BE2C (cell line): ENCODE measurements around the gene TENM4.

Experiments used
- DNase-seq: peaks from one replicate; pipeline ENCODE4 v3.0.0-alpha.2; 2020
- H3K27me3 ChIP-seq: fragments of 250-450 bp; sonication (Bioruptor Pico); 2 replicates; pipeline ENCODE4 v1.5.1; 2020; ENCODE audit warnings: mild to moderate bottlenecking
- H3K36me3 ChIP-seq: fragments of 250-450 bp; sonication (Bioruptor Pico); 2 replicates; pipeline ENCODE4 v1.5.1; 2020; ENCODE audit warnings: mild to moderate bottlenecking
- H3K4me1 ChIP-seq: fragments of 250-450 bp; sonication (Bioruptor Pico); 2 replicates; pipeline ENCODE4 v1.5.1; 2020
- H3K4me3 ChIP-seq: 2 replicates; pipeline ENCODE4 v1.5.1; 2011; ENCODE audit warnings: low read depth, low read length
- H3K9me3 ChIP-seq: fragments of 250-450 bp; sonication (Bioruptor Pico); 2 replicates; pipeline ENCODE4 v1.5.1; 2020
- TF ChIP-seq, protein P1 (sequence below): IDR thresholded peaks from 2 replicates; pipeline ENCODE4 v1.5.1; 2012; ENCODE audit warnings: mild to moderate bottlenecking, low read depth, low read length

TENM4 gene

DNA sequence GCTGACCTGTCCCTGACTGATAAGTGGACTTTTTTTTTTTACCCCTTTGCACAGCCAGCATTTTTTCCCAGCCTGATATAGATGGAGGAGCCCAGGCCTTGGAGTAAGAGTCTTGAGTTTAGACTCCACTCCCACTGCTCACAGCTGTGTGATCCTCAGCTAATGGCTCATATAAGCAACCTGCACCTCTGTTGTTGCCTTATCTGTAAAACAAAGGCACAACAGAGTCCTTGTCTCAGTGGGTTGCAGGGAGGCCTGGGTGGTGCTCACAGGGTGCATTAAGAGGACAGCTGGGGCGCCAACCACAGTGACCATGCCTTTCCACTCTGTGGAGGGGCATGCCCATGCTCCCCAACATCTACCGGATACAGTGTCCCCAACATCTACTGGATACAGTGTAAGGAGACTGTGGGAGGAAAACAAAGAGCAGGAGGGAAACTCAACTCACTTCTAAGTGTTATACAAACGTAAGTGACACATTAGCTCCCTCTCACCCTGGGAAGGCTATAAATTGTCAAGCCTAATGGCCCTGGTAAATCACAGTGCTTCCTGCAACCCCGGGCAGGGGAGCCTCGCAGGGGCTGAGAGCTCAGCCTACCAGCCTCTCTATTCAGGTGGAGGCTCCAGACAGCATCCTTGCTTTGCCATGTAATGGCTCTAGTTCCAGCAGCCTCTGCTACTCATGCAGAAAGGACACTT is 109.5 kb downstream of the TENM4 start:
- Histone ChIP-seq H3K4me1 (no peaks in the 10 kb centered on the region; the same call in 1 of the 2 replicates), H3K36me3 (no peaks in the 10 kb centered on the region), H3K9me3 (no peaks in the 10 kb centered on the region), H3K4me3 (no peak overlapping the region), H3K27me3 (no peaks in the 10 kb centered on the region)
- DNase-seq: no peak
- TF ChIP-seq, protein P1, sequence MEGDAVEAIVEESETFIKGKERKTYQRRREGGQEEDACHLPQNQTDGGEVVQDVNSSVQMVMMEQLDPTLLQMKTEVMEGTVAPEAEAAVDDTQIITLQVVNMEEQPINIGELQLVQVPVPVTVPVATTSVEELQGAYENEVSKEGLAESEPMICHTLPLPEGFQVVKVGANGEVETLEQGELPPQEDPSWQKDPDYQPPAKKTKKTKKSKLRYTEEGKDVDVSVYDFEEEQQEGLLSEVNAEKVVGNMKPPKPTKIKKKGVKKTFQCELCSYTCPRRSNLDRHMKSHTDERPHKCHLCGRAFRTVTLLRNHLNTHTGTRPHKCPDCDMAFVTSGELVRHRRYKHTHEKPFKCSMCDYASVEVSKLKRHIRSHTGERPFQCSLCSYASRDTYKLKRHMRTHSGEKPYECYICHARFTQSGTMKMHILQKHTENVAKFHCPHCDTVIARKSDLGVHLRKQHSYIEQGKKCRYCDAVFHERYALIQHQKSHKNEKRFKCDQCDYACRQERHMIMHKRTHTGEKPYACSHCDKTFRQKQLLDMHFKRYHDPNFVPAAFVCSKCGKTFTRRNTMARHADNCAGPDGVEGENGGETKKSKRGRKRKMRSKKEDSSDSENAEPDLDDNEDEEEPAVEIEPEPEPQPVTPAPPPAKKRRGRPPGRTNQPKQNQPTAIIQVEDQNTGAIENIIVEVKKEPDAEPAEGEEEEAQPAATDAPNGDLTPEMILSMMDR: no peak

DNA sequence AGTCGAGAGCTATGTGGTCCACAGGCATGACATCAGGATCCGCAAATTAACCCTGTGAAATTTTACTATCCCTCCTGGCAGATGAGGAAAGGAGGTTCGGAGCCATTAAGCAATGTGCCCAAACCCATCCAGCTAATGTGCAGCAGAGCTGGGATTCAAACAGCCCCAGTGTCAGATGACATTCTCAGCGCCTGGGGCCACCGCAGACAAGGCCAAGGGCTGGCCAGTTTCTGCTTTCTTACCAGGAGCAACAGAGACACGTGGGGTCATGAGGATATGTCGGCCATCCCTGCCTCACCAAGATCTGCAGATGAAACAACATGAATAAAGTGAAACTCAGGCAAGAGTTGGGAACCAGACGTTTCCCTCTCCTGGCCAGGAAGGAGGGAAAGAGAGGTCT is 110.2 kb downstream of the TENM4 start:
- Histone ChIP-seq H3K4me1 (no peaks in the 10 kb centered on the region; the same call in 1 of the 2 replicates), H3K4me3 (no peak overlapping the region), H3K9me3 (no peaks in the 10 kb centered on the region), H3K36me3 (no peaks in the 10 kb centered on the region), H3K27me3 (no peaks in the 10 kb centered on the region)
- no peak for DNase-seq
- TF ChIP-seq, protein P1: no peak

DNA sequence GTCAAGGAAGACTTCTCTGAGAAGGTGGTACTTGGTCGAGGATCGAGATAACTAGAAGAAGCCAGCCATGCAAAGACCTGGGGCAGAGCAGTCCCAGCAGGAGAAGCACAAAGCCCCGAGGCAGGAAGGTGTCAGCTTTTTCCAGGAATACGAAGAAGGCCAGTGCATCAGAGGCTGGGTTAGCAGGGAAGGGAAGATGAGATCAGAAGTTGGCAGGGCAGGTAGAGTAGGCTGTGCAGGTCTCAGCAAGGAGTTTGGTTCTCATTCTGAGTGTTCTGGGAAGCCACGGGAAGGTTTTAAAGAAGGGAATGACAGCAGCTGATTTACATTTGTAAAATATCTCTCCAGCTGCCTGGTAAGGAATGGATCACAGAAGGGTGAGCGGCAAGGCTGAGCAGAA is 111.3 kb downstream of the TENM4 start:
- H3K9me3 ChIP-seq: no peaks in the 10 kb centered on the region
- no peaks in the 10 kb centered on the region for H3K27me3 ChIP-seq
- no peak overlapping the region for H3K4me3 ChIP-seq
- DNase-seq: no peak
- no peaks in the 10 kb centered on the region; the same call in 1 of the 2 replicates for H3K4me1 ChIP-seq
- no peaks in the 10 kb centered on the region for H3K36me3 ChIP-seq
- TF ChIP-seq, protein P1: no peak

DNA sequence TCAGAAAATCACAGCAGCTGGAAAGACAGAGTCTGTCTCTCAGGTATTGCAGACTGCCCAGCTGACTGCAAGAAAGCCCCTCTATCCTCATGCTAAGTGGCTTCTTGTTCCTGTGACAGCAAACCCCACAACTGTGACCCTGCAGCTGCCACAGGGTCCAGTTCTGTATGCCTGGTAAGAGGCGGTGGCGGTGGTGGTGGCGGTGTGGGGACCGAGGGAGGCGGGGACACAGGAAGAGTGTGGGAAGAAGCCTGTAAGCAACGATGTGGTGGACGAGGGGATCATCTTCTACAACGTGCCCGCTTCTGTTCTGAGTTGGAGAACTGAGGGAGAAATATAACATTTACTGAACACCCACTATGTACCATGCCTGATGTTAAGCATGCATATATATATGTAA is 112.4 kb downstream of the TENM4 start:
- H3K4me3 ChIP-seq: no peak overlapping the region
- H3K27me3 ChIP-seq: no peaks in the 10 kb centered on the region
- DNase-seq: no peak
- H3K9me3 ChIP-seq: no peaks in the 10 kb centered on the region
- TF ChIP-seq, protein P1: no peak
- no peaks in the 10 kb centered on the region; the same call in 1 of the 2 replicates for H3K4me1 ChIP-seq
- no peaks in the 10 kb centered on the region for H3K36me3 ChIP-seq

DNA sequence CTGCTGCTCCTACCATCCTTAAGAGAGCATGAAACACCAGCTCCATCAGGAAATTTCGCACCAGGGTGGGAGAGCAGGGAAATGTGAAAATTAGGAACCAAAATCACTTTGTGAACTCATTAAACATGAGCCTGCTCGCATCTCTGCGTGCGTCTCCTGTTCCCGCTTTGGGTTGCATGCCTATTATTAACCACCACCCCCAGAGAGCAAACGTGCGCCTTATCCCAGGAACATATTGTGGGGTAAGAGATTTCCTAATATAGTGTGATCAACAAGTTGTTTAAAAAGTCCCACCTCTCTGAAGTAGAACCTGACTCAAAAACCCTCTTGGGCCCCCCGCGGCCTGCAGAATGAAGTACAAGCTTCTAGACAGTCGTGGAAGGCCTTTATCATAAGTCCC is 115.0 kb downstream of the TENM4 start:
- no peak for DNase-seq
- no peaks in the 10 kb centered on the region for H3K27me3 ChIP-seq
- no peak overlapping the region for H3K4me3 ChIP-seq
- H3K4me1 ChIP-seq: no peaks in the 10 kb centered on the region
- TF ChIP-seq, protein P1: no peak
- no peaks in the 10 kb centered on the region for H3K36me3 ChIP-seq
- H3K9me3 ChIP-seq: no peaks in the 10 kb centered on the region

DNA sequence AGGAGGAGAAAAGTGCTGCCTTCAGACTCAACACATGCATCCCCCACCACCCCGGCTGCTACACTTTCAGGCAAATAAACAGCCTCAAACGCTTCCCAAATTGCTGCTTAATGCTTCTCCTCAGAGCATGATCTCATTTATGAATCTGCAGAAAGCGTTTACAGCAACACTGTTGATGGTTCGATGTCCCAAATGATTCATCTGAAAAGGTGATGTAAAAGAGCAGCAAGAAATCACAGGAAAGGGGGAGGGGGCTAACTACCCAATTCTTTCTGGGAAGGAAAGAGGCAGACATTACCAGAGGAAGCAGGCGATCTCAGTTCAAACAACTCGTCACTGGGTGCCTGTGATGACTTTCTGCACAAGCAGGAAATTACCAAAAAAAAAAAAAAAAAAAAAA is 119.6 kb downstream of the TENM4 start:
- no peak for DNase-seq
- no peaks in the 10 kb centered on the region for H3K27me3 ChIP-seq
- H3K9me3 ChIP-seq: no peaks in the 10 kb centered on the region
- TF ChIP-seq, protein P1: no peak
- no peaks in the 10 kb centered on the region for H3K4me1 ChIP-seq
- no peaks in the 10 kb centered on the region for H3K36me3 ChIP-seq
- H3K4me3 ChIP-seq: no peak overlapping the region
